ENCODE measurements around the gene GPR65.
"Not testable (repeated sequence)": the region's sequence is repeated elsewhere in the genome, so short reads cannot be mapped to it uniquely, and the experiment has no call there.

Gene GPR65

GRCh38 chr14:88005978-88006851 lies 1.3 kb downstream of the GPR65 start:
- peak; percentile 84 for DNase-seq

- DNase-seq = no peak
These were observed 2.7 kb downstream of the GPR65 start for GRCh38 chr14:88007608-88008007.

- DNase-seq = no peak
These were observed 3.3 kb downstream of the GPR65 start for GRCh38 chr14:88008039-88008742.

- DNase-seq = no peak
These were observed 4.6 kb downstream of the GPR65 start for GRCh38 chr14:88009486-88009885.

- no peak for DNase-seq
These were observed 5.4 kb downstream of the GPR65 start for GRCh38 chr14:88010331-88010730.

DNA sequence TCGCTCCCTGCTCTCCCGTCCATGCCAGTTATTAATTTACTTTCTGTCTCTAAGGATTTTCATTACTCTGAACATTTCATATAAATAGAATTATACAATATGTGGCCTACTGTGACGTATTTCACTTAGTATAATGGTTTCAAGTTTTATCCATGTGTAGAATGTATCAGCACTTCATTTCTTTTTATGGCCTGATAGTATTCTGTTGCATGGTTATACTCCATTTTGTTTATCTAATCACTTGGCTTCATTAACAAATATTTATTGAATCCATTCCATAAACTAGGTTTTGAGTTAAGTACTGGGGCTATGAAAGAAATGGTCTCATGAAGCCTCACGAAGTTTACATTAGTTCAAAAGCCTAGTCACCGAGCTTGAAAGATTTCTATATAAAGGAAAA lies 7.6 kb downstream of the GPR65 start:
- no peak for DNase-seq

- peak; percentile 66 for DNase-seq
These were observed 8.9 kb downstream of the GPR65 start for GRCh38 chr14:88013750-88014349.

- no peak for DNase-seq
These were observed 11.8 kb downstream of the GPR65 start for GRCh38 chr14:88016768-88017167.

GRCh38 chr14:88017535-88017934 lies 12.6 kb downstream of the GPR65 start:
- DNase-seq = no peak

DNA sequence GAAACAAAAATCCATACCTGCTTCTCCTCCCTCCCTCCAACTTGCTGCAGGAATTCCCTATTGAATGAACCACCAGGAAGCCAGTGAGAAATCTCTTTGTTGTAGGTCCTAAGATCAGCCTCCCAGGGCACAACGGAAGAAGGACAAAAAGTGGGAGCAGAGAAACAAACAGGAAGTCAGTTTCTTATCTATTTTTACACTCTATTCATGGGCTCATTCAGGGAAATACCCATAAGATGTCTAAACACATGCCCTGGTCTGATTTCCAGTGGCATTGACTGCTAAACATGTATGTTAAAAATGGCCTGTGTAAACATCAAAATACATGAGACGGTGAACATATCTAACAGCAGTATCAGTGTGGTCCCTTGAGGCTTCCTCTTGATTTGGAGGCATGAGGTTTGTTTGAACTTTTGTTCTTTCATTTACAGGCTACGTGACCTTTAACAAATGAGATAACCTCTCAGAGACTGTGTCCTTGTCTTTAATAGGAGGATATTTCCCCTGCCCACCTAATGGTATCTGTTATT lies 18.8 kb downstream of the GPR65 start:
- no peak for DNase-seq

- not testable (repeated sequence) for DNase-seq
These were observed 19.5 kb downstream of the GPR65 start for GRCh38 chr14:88024252-88025086.

DNA sequence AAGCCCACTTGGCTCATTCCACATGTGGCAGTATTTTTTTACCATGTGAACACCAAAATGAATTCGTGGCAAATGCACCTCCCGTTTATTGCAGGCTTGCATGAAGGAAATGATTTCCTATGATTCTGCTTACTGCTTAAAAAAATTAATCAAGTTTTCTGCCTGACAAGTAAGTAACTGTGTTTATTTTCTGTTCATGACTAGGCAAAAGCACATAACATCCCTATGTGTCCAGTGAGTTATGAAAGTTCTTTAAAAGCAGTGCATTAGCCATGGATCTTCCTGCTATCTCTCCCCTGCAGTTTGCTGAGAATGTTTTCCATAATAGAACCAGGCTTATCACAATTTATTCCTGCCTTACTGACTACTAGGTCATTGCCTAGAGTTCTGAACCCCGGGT lies 20.4 kb downstream of the GPR65 start:
- DNase-seq = no peak

GRCh38 chr14:88026890-88027289 lies 22.0 kb downstream of the GPR65 start:
- no peak for DNase-seq

DNA sequence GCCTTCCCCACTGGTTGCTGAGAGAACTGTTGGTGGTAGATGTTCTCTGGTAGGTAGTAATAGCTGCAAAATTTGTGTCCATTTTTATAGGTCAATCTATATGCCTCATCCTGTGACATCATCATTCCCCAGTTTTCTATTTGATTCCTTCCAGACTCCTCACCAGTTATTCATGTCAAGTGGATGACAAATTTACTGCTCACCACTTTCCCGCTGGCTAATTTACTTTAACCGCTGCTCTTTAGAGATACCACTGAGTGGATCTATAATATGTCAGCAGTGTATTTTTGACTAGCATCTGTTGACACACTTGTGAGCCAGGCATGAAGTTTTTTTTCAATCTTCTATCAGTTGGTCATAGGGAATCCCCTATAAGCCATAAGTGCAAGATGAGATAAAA lies 24.6 kb downstream of the GPR65 start:
- no peak for DNase-seq

DNA sequence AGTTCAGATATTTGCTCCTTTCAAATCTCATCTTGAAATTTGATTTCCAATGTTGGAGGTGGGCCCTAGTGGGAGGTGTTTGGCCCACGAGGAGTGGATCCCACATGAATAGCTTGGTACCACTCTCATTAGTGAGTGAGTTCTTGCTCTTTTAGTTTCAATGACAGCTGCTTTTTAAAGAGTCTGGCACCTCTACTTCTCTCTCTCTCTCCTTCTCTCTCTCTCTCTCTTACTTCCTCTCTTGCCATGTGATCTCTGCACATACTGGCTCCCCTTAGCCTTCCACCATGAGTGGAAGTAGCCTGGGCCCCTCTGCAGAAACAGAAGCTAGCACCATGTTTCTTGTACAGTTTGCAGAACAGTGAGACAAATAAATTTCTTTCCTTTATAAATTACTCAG lies 25.1 kb downstream of the GPR65 start:
- no peak for DNase-seq

DNA sequence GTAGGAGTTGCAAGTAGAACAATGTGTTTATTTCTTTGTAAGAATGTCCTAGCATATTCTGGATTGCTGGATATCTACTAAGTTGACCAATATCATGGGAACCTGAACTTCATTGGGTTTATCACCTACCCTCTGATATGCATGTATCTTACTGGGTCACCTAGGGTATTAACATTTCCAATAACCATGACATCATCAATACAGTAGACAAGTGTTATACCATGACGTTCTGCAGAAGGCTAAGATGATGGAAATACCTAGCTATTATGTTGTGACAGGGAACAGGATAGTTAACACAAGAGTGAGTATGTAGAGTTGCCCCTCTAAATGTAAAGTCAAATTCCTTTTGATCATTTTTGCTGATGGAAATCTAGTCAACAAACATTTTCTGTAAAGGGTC lies 26.0 kb downstream of the GPR65 start:
- DNase-seq = no peak

- DNase-seq = no peak
These were observed 27.4 kb downstream of the GPR65 start for GRCh38 chr14:88032373-88032772.

DNA sequence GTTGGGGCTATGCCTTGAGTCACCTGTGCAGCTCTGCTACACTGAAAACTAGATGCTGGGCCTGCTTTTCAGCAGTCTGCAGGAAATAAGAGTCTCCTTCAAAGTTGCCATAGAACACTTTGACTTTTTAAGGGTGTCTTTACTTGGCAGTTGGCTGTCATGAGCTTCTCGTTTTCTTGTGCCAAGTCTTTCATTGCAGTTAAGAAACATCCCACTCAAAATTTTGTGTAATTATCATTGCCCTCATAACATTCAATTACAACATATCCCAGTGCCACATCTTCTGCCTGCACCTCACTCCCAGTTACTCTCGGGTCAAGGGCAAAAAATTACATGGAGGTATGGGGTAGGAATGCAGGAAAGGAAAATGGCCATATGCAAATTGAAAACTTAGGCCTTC lies 29.1 kb downstream of the GPR65 start:
- no peak for DNase-seq

DNA sequence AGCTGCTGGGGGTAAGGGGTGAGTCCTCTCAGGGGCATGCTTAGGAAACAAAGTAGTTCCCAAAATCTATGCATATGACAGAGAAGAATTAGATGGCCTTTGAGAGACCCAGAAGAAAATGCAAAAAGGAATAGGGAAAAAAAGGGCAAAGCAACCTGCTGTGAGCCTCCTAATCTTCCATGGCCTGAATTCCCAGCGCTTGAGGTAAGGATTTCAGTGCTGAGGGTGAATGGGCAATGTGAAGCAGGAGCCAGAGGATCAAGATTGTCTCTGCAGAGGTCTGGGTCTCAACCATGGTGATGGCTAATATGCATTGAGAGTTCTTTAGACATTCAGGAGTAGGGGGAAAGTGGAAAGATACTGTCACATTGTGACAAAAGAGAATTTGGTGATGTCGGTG lies 31.5 kb downstream of the GPR65 start:
- DNase-seq = no peak

- no peak for DNase-seq
These were observed 32.4 kb downstream of the GPR65 start for GRCh38 chr14:88037325-88037724.

DNA sequence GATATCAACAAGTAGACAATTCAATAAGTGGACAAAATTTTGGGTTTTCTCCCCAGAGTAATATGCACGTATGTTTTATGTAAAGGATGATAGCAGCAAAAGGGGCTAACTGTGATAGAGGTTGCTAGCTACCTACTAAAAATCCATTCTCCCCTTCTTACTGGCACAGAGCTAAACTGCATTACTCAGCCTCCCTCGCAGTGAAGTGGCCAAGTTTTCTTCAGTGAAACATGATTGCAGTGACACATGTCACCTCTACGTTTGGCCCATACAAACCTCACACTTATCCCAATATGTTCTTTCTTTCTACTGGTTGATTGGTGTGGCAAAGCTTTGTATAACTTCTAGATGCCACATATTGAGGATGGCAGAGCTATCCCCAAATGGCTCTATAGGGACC lies 34.3 kb downstream of the GPR65 start:
- no peak for DNase-seq

- no peak for DNase-seq
These were observed 35.2 kb downstream of the GPR65 start for GRCh38 chr14:88040146-88040545.
